ENCODE results near the gene ATP2B2. TPM values are rescaled to one million over a fixed set of nuclear protein-coding genes. Genes with fewer than 3 reads are reported as not detected.

Gene ATP2B2
- total RNA-seq, 2 experiments from 2014 or later = not detected

DNA sequence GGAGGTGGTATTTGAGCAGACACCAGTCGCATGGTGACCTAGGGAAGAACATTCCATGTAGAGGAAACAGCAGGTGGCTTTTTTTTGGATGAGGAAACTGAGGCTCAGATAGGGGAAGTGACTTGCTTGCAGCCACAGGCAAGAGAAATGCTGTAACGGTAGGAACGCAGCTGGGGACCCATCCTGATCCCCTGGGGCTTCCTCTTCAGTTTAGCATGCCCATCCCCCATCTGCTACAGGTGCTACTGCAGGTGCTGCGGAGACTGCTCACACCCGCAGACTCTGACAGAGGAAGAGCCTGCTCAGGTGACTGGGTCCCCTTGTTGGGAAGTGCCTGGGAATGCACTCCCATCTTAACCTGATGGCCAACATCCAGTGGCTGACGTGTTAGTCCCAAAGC is 129.0 kb downstream of the ATP2B2 start:
- POLR2A ChIA-PET = no interaction called here
- CTCF ChIA-PET = no interaction called here

DNA sequence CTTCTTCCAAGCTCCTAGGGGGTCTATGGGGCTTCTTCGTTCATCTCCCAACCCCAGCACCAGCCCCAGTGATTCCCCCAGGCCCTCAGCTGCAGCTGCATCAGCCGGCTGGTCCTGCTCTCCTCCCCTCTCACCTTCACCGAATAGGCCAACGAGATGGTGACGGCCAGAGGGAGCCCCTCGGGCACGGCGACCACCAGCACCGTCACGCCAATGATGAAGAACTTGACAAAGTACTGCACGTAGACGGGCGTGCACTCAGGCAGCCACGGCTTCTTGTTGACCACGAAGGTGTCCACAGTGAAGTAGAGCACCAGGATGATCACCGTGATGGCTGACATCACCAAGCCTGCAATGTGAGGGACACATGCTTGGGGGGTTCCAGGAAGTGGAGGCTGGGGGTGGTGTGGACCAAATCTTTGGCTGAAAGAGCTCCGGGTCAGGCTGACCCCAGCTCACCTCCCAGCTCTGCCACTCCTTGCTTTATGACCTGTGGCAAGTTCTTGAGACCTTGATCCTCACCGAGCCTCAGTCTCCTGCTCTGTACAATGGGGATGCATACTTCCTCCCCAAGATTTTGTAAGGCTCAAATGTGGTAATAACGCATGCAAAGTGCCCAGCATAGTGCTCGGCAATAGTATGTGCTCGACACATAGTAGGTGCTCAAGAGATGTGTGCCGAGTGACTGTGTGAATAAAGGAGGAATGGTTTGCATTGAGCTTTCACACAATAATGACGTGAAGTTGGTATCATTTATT is 129.9 kb downstream of the ATP2B2 start:
- ChIA-PET POLR2A (no interaction called here), CTCF (no interaction called here)

DNA sequence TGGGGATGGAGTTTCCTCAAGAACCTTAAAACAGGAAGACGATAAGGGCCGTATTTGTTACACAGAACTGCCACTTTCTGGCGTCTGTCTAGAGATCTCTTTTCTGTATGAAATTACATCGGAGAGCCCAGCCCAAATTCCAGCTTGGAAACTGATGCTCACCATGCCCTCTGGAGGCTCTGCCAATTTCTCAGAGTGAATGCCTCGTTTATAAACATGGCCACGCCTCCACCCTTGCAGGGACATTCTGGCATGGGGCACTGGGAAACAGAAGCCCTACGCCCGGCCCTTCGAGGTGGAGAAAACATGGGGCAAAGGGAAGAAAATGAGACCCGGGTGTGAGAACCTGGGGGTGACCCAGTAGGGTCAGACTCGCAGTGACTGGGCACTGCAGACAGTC is 131.1 kb downstream of the ATP2B2 start:
- ChIA-PET POLR2A (no interaction called here), CTCF (no interaction called here)

DNA sequence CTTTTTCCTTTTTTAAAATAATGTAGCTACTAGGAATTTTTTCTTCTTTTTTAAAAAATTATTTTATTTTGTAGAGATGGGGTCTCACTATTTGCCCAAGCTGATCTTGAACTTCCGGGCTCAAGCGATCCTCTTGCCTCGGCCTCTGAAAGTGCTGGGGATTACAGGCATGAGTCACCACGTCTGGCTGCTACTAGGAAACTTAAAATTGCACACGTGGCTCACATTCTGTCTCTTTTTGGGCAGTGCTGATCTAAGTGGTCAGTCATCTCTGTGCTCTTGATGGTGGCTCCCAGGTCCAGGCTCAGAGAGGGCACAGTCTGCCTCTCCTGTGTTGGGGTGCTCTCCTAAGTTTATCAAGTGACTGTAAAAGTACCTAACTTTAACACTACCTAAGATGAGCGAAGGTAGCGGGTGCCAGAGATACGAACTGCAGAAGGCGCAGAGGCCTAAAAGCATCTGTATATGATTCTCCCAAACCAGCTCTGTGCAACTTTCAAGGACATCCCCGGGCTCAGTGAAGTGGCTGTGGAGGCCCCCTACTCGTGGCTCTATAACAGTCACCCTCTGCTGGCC is 131.6 kb downstream of the ATP2B2 start:
- ChIA-PET POLR2A (no interaction called here), CTCF (no interaction called here)

DNA sequence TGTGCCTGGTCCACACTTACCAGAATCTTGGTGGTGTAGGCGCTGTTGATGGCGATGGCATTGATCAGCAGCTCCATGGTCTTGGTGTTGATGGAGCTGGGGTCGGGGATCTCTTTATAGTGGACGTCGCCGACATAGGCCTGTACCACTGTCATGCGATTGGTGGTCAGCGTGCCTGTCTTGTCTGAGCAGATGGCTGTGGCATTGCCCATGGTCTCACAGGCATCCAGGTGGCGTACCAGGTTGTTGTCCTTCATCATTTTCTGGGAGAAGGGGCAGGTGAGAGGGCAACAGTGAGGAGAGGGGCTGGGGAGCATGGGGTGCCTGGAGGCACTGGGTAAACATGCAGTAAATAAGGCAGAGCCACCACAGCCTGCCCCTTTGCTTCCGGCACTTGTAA is 133.6 kb downstream of the ATP2B2 start:
- ChIA-PET POLR2A (interaction anchor here (0.6 kb wide), 1 partner anchor 18 kb away, joined by 3 read pairs; no protein-coding TSS in a partner anchor), CTCF (no interaction called here)

DNA sequence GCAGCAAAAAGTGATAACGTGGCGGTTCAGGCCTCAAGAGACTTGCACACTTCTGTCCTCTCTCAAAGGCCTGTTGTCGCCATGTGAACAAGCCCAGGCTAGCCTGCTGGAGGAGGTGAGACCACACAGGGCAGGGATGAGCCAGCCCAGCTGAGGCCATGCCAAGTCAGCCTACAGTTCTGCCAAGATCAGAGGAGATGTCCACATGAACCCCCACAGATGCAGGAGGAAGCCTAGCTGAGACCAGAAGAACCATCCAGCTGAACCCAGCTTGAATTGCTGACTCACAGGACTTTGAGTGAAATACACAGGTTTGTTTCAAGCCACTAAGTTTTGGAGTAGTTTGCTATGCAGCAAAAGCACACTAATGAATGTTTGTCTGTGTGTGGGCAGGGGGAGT is 134.2 kb downstream of the ATP2B2 start:
- CTCF ChIA-PET = interaction anchor here (0.5 kb wide), 1 partner anchor 16 kb away, joined by 3 read pairs; no protein-coding TSS in a partner anchor
- POLR2A ChIA-PET = interaction anchor here (0.6 kb wide), 1 partner anchor 18 kb away, joined by 3 read pairs; no protein-coding TSS in a partner anchor

DNA sequence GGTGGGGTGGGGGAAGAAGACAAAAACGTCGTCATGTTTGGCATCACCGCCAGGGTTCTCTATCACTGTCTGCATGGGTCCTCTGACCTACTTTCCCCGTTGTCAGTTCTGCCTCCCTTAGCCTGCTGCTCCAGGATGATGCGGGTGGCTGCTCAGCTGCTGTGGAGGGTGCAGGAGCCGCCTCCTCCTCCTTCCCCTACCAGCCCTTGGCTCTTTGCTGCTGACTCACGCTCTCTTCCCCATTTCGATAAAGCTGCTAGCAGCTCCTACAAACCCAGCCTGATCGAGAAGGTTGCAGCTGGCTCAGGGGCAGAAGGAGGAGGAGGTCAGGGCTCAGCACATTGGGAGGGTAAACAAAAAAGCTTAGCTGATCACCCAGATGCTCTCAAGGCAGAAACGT is 135.0 kb downstream of the ATP2B2 start:
- ChIA-PET POLR2A (no interaction called here), CTCF (interaction anchor here (0.5 kb wide), 1 partner anchor 15 kb away, joined by 3 read pairs; no protein-coding TSS in a partner anchor)

DNA sequence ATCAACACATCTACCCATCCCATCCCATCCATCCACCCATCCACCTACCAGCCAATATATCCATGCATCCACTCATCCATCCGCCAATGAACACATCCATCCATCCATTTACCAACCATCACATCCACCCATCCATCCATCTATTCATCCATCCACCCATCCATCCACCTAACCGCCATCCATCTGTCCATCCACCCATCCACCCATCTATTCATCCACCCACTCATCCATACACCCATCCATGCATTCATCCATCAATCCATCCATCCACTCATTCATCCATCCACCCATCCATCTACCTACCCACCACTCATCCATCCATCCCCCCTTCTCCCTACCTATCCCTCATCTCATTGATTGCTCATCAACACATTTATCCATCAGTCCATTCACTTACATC is 136.9 kb downstream of the ATP2B2 start:
- ChIA-PET CTCF (no interaction called here), POLR2A (no interaction called here)

DNA sequence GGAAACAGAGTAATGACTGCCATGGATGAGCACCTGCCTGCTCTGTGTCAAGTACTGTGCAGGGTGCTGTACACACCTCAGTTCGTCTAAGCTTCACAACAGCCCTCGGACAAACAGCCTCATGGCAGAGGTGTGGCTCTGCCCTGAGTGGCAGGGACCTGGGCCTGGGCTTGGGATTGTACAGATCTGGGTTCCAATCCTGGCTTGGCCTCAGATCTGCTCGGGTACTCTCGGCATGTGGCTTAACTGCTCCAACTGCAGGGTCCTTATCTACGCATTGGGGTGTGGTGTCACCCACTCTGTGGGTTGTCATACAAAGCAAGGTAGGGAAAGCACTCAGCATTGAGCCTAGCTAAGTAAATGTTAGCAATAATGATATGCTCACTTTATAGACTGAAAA is 137.9 kb downstream of the ATP2B2 start:
- CTCF ChIA-PET = interaction anchor here (1.1 to 1.2 kb wide), 2 partner anchors 9 to 372 kb away, joined by 3 read pairs; no protein-coding TSS in a partner anchor
- POLR2A ChIA-PET = no interaction called here

DNA sequence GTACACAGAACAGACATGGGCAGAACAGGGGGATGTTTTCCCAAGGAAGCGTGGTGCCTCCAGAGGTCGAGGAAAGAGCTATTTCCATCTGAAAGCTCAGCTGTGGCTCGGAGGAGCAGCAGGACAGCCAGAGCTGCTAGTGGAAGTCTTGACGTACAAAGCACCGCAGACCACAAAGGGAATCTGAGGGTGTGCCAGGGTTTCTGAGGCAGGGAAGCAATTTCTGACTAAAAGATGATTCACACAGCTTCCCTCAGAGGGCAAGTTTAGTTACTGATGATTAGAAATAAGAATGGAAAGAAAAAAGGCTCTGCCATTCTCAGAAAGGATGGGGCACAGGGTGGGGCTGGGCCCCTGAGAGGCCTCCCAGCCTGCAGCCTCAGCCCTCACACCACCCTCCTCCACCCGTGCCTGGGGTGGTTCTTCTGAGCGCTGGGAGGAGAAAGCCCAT is 138.7 kb downstream of the ATP2B2 start:
- CTCF ChIA-PET = interaction anchor here (1.1 to 1.2 kb wide), 2 partner anchors 9 to 373 kb away, joined by 3 read pairs; no protein-coding TSS in a partner anchor
- POLR2A ChIA-PET = no interaction called here

DNA sequence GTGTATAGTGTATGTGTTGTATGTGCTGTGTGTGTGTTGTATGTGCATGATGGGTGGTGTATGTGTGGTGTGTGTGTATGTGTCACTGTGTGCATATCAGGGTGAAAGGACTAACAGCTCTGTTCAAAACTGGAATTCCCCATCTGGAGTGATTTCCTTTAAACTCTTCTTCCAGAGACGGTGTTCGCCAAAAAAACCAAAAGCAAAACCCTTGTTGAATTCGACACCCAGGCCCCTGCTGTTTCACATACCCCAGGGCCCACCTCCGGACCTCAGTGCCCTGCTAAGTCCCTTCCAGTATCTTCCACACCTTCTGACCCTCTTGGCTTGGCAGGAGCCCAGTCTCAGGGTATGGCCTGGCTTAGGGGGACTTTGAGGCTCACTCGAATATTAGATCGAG is 139.6 kb downstream of the ATP2B2 start:
- ChIA-PET POLR2A (no interaction called here), CTCF (no interaction called here)

DNA sequence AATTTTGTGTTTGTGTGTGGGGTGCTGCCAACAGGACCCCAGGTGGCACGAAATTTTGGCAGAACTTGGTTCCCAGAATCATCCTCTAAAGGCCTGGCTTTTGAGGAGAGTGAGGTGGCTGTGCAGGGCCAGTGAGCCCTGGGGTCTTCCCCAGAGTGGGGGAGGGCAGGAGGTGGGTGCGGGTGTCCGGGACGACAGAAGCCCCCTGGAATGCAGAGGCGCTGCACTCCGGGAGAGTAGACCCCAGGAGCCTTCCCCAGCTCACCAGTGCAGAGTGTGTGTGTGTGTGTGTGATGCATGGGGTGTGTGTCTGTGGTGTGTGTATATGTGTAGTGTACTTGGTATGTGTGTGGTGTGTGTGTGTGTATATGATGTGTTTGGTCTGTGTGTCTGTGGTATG is 140.1 kb downstream of the ATP2B2 start:
- CTCF ChIA-PET = no interaction called here
- POLR2A ChIA-PET = no interaction called here

DNA sequence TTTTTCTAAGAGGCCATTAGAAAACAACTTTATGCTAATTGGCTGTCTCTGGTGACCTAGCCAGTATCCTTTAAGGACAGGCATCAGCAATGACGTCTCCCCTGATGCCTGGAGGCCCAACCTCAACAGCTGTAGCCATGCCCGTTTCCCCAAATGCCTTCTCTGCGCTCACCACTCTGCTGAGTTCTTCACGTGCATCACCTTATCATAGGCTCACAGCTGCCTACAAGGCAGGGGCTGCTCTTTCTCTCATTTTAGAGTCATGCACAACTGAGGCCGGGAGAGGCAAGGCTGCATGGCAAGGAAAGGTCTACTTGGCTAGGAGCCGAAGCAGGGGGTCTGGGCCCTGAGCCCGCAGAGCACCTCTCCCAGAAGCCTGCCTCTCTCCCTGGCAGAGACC is 140.6 kb downstream of the ATP2B2 start:
- POLR2A ChIA-PET = interaction anchor here (0.6 kb wide), 1 partner anchor 189 kb away, joined by 3 read pairs; no protein-coding TSS in a partner anchor
- CTCF ChIA-PET = no interaction called here

DNA sequence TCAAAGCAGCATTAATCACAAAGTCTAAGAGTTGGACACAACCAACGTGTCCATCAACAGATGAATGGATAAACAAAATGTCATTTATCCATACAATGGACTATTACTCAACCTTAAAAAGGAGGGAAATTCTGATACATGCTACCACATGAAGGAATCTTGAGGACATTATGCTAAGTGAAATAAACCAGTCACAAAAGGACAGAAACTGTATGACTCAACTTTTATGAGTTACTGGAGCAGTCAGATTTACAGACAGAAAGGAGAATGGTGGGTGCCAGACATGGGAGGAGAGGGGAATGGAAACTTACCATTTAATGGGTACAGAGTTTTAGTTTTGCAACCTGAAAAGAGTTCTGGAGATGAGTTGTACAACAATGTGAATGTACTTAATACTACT is 141.5 kb downstream of the ATP2B2 start:
- CTCF ChIA-PET = no interaction called here
- POLR2A ChIA-PET = interaction anchor here (0.6 kb wide), 1 partner anchor 190 kb away, joined by 3 read pairs; no protein-coding TSS in a partner anchor

DNA sequence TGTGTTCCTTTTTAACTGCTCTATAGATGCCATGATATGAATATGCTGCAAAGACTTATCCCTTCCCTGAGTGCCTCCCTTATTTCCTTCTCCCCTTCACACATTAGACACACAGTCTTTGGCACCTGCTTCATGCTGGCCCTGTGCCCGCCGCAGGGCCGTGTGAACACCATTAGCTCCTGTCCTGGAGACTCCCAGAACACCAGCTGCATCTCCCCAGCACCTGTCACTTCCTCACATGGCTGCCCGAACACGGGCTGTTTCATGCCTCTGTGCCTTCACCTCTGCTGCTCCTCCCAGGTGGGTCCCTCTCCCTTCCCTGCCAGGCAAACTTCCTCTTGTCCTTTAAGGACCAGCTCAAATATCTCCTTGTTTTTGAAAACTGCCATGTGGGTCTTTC is 144.0 kb downstream of the ATP2B2 start:
- ChIA-PET CTCF (interaction anchor here (0.6 to 1.2 kb wide), 3 partner anchors 18 to 161 kb away, joined by 3 read pairs; no protein-coding TSS in a partner anchor), POLR2A (no interaction called here)

DNA sequence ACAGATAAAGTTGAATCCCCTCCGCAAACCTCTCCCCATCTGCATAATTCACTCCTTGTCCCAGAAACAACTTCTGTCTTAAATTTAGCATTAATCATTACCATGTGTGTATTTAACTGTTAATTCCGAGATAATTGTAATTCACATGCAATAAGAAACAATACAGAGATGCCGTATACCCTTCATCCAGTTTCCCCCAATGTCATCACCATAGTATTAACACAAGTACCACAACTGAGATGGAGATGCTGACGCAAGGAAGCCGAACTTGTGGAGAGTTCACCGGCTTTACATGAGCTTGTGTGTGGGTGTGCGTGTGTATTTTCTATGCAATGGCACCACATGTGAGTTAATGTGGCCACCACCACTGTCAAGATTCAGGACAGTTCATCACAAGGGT is 144.9 kb downstream of the ATP2B2 start:
- ChIA-PET POLR2A (no interaction called here), CTCF (interaction anchor here (1.2 kb wide), 1 partner anchor 162 kb away, joined by 3 read pairs; no protein-coding TSS in a partner anchor)

DNA sequence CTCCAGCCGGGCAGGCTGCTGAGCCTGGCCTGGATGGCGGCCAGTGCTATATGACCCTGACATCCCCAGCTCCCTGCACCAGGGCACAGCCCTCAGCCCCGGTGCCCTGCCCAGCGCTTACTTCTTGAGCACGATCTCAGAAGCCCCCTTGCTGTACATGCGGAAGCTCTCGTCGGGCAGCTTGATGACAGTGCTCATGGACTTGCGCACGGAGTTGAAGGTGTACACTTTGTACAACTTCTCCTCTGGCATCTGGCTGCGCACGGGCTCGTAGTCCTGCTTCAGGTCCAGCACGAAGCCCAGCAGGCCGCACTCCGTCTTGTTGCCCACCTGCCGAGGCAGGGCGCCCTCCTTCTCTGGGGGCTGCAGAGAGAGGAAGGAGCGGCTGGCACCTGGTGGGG is 145.6 kb downstream of the ATP2B2 start:
- ChIA-PET CTCF (interaction anchor here (1.0 kb wide), 1 partner anchor 15 kb away, joined by 3 read pairs; no protein-coding TSS in a partner anchor), POLR2A (no interaction called here)

DNA sequence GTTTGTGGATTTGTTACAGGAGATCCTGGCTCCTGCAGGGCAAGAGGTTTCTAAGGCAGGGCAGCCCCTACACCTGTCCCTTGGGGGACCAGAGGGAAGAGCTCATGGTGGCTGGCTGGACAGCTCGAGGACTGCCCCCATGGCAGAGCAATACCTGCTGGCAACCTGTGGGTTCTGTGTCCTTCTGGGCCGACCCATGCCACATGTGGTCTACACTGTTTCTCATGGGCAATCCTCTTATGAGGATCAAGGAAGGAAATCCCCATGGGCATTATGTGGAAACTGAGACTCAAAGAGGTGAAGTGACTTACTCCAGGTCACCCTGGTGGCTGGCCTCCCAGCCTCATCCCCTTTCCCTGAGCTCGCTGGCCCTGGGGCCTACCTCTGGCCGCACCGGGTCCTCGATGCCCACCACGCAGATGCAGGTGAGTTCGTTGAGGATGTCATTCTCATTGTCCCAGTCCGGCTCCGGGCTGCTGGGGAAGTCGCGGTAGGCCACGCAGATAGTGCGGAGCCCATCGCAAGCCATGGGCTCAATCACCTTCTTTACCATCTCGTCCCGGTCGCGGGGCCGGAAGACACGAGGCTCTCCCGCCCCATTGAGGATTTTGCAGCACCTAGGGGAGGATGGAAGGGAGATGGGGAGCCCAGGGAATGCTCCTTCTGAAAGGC is 146.9 kb downstream of the ATP2B2 start:
- ChIA-PET POLR2A (no interaction called here), CTCF (interaction anchor here (0.7 to 1.5 kb wide), 2 partner anchors 9 to 14 kb away, joined by 3 to 7 read pairs; no protein-coding TSS in a partner anchor)

DNA sequence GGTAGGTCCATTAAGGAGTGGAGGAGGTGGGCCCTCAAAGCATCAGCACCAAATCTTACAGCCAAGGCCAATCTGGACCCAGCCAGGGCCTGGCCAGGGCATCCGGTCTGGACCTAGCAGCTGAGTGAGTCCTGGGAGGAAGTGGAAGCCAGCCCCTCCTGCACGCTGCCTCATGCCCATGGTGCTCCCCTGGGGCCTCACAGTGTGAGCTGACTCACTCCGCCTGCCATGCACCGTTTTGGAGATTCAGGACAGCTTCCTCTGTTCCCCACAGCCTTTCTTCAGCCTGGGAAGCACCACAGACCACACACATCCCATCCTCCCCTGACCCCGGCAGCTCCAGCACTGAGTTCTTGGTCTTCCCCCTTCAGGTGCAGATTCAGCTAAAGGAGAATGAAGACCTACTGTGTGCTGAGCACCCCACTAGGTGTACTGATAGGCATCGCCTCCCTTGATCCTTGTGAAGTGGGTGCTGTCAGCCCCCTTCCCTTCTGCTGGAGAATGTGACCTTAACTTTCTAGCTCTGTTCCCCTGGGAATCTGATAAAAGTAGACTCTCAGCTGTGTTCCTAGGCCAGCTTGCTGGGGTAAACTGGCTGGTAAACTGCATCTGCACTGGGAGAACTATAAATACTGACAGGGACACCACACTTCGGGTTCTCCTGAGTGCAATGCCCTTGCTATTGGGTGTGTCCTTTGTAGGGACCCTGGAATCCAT is 147.6 kb downstream of the ATP2B2 start:
- POLR2A ChIA-PET = no interaction called here
- CTCF ChIA-PET = interaction anchor here (0.7 to 1.5 kb wide), 2 partner anchors 10 to 14 kb away, joined by 3 to 7 read pairs; no protein-coding TSS in a partner anchor

DNA sequence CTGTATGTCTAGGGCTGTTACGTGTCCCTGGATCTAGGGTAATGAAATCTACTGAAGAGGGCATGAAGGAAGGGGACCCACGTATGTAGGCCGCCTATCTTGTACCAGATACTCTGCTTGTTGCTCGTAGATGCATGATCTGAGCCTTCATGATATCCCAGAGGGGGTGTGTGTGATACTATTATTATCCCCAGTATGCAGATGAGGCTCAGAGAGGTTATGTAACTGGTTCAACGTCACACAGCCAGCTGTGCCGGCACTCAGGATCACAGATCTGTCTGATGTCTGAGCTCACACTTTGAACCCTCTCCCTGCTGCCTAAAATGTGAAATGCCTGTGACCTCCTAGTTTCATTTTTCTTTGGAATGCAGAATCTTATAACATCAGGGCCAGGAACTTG is 148.3 kb downstream of the ATP2B2 start:
- POLR2A ChIA-PET = no interaction called here
- CTCF ChIA-PET = interaction anchor here (1.5 kb wide), 1 partner anchor 13 kb away, joined by 7 read pairs; no protein-coding TSS in a partner anchor
